ENCODE results near the gene ZMYM3. TPM values are rescaled to one million over a fixed set of nuclear protein-coding genes. Genes with fewer than 3 reads are reported as not detected.

ZMYM3 gene
- total and polyA plus RNA-seq, 2 experiments from 2014 or later: 15.1 to 26.2 TPM

DNA sequence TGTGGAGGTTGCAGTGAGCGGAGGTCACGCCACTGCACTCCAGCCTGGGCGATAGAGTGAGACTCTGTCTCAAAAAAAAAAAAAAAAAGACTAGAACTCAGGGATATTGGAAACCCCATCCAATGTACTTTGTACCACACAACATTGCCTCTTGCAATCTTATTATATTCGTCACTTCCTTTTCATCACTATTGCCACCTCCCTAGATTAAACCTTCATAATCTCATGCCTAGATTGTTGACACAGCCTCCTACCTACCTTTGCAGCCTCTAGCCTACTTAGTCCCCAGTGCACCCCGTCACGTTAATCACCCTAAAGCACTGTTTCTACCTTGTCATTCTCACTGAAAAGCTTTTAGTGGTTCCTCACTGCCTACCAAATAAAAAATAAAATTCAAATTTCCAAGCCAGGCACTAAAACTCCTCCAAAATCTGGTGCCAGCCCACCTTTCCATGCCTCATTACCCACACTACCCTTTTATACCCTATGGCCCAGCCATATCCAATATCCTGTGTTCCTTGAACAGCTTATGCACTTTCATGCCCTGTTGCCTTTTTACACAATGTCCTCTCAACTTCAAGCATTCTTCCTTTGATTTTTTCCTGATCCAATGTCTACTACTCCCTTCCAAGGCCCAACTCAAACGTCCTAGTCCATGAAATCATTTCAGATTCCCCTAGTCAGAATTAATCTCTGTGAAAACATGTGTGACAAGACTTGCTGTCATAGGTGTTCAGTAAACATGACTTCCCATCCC lies 54.5 kb downstream of the ZMYM3 start:
- WGBS (ENCODE audit: low lambda C conversion rate, missing lambda C conversion rate): 79% methylated on average over 7 of the region's 7 CpGs
- H2AFZ ChIP-seq: no peak overlapping the region
- H3K9me2 ChIP-seq (replicated peaks; ENCODE audit: insufficient read depth): no peaks in the 10 kb centered on the region
- DNase-seq (ENCODE audit: low spot score): no peak
- no peak for TF ChIP-seq EZH2 (IDR thresholded peaks at IDR 0.05; ENCODE audit: borderline replicate concordance)
- no peak for TF ChIP-seq EZH2phosphoT487 (IDR thresholded peaks at IDR 0.05; ENCODE audit: low read depth, severe bottlenecking, unreplicated experiment)
- no peak for TF ChIP-seq CTCF (IDR thresholded peaks at IDR 0.05; ENCODE audit: poor library complexity)
- no peak overlapping the region for H3K4me2 ChIP-seq
- no peaks in the 10 kb centered on the region for H3K4me1 ChIP-seq (ENCODE audit: insufficient read depth)
- H3K79me2 ChIP-seq: no peaks in the 10 kb centered on the region
- H3K36me3 ChIP-seq (replicated peaks; ENCODE audit: insufficient read depth, low read depth): no peaks in the 10 kb centered on the region
- no peaks in the 10 kb centered on the region for H3K27me3 ChIP-seq
- H3K9me3 ChIP-seq (ENCODE audit: low read depth): no peaks in the 10 kb centered on the region
- H3K4me3 ChIP-seq: no peak overlapping the region
- no peaks in the 10 kb centered on the region for H4K20me1 ChIP-seq (ENCODE audit: insufficient read depth, poor library complexity, severe bottlenecking)
- no peak overlapping the region for H3K27ac ChIP-seq

GRCh38 chrX:71198066-71198465 lies 55.9 kb downstream of the ZMYM3 start:
- no peaks in the 10 kb centered on the region for H3K79me2 ChIP-seq
- H2AFZ ChIP-seq: no peak overlapping the region
- no peak overlapping the region for H3K4me2 ChIP-seq
- no peaks in the 10 kb centered on the region for H3K4me1 ChIP-seq (ENCODE audit: insufficient read depth)
- H3K4me3 ChIP-seq: no peak overlapping the region
- H3K36me3 ChIP-seq (replicated peaks; ENCODE audit: insufficient read depth, low read depth): no peaks in the 10 kb centered on the region
- no peak for DNase-seq (ENCODE audit: low spot score)
- no peaks in the 10 kb centered on the region for H3K9me3 ChIP-seq (ENCODE audit: low read depth)
- no peak overlapping the region for H3K27ac ChIP-seq
- no peaks in the 10 kb centered on the region for H4K20me1 ChIP-seq (ENCODE audit: insufficient read depth, poor library complexity, severe bottlenecking)
- no peaks in the 10 kb centered on the region for H3K9me2 ChIP-seq (replicated peaks; ENCODE audit: insufficient read depth)
- WGBS (ENCODE audit: low lambda C conversion rate, missing lambda C conversion rate): 89% methylated on average over 3 of the region's 3 CpGs
- H3K27me3 ChIP-seq: no peaks in the 10 kb centered on the region
- TF ChIP-seq EZH2phosphoT487 (IDR thresholded peaks at IDR 0.05; ENCODE audit: low read depth, severe bottlenecking, unreplicated experiment) (no peak), EZH2 (IDR thresholded peaks at IDR 0.05; ENCODE audit: borderline replicate concordance) (no peak), CTCF (IDR thresholded peaks at IDR 0.05; ENCODE audit: poor library complexity) (no peak)

DNA sequence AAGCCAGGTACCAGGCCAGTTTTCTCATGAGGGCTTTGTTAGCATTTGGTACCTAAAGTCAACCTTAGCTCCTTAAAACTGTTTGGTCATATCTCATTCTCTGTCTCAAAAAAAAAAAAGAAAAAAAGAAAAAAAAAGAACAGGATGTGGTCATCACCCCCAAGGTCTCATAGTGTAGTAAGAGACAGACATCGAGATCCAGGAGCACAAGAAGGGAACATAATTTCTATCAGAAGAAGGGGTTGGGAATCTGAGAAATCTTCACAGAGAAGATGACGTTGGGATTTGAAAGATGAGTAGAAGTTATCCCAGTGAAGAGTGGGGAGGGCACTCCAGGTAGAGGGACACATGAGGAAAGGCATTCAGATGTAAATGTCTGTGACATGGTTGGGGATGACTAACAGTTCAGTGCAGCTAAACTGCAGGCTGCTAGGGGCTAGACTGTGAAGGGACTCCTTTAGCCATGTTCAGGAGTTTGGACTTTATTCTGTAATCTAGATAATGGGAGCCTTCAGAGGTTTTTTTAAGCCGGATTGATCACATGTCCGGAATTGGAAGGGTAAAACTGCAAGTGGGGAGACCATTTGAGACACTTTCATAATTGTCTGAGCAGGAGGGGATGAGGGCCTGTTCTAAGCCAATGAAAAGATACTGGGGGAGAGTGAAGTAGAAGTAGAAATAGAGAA lies 57.8 kb downstream of the ZMYM3 start:
- Histone ChIP-seq H4K20me1 (ENCODE audit: insufficient read depth, poor library complexity, severe bottlenecking) (no peaks in the 10 kb centered on the region), H3K4me1 (ENCODE audit: insufficient read depth) (no peaks in the 10 kb centered on the region), H3K4me2 (no peak overlapping the region), H3K4me3 (no peak overlapping the region), H3K9me2 (replicated peaks; ENCODE audit: insufficient read depth) (no peaks in the 10 kb centered on the region), H3K36me3 (replicated peaks; ENCODE audit: insufficient read depth, low read depth) (no peaks in the 10 kb centered on the region), H2AFZ (no peak overlapping the region), H3K27me3 (no peaks in the 10 kb centered on the region), H3K79me2 (no peaks in the 10 kb centered on the region), H3K27ac (no peak overlapping the region), H3K9me3 (ENCODE audit: low read depth) (no peaks in the 10 kb centered on the region)
- WGBS (ENCODE audit: low lambda C conversion rate, missing lambda C conversion rate): 56% methylated on average over 4 of the region's 4 CpGs
- DNase-seq (ENCODE audit: low spot score): no peak
- no peak for TF ChIP-seq CTCF (IDR thresholded peaks at IDR 0.05; ENCODE audit: poor library complexity)
- no peak for TF ChIP-seq EZH2 (IDR thresholded peaks at IDR 0.05; ENCODE audit: borderline replicate concordance)

Measured in hepatocyte (in vitro differentiated cells).